DLD1 (cell line): Measurements from ENCODE around the gene RBM11.

Experiments used
- in situ Hi-C: cut with HindIII; loops from 2 replicates; pipeline ENCODE4 v1.10.0; 2017; ENCODE audit warnings: low sequenced_read_pairs

RBM11 gene

GRCh38 chr21:14270631-14271030 is 54.7 kb downstream of the RBM11 start:
- in situ Hi-C loops = no loop called here

DNA sequence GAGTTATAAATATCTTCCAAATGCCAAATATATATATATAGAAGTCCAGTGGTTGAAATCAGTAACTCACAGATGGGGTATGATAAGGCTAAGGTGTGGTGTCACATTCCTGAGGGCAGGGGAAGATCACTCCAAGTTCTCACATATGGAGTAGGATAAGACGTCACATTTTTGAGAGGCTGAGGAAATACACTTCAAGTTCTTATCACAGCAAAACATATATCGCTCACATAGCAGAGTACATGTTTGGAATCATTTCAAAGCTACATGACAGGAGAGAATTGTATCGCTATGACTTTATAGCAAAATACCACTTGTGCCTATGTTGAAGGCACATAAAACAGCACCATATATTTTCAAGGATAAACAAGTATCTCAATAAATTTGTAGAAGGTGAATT is 55.1 kb downstream of the RBM11 start:
- in situ Hi-C loops = no loop called here

- in situ Hi-C loops = no loop called here
These were observed 55.7 kb downstream of the RBM11 start for GRCh38 chr21:14271641-14272040.

DNA sequence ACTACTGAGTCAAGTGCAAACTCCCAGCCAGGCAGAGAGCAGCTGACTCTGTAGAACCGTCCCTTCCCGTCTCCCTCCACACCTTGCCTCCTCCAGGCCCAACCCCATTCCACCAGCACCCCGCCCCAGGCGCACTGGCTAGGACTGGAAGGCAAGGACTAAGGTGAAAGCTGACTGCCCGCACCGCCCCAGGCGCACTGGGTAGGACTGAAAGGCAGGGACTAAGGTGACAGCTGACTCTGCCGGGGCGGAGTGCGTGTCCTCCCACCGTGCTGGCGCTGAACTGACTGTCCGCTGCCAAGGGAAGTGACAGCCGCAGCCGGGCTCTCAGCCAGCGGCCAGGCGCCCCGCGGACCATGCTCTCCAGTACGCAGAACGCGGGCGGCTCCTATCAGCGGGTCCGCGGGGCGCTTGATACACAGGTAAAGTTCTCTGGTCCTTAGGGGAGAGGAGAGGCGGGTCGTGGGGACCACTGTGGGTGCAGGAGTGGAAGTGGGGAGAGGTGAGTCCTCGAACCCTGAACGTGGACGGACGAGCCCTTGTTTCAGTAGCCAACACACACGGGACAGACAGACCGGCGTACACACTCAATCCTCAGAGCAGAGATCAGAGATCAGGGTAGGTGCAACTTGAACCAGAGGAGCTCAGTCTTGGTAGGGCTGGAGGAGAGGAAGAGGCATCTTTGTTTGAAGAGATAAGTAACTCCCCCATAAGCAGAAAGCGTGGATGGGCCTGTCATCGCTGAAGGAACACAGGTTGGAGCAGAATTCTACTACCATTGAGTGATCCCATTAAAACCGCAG is 58.0 kb downstream of the RBM11 start:
- in situ Hi-C loops = no loop called here

GRCh38 chr21:14275702-14276205 is 59.8 kb downstream of the RBM11 start:
- in situ Hi-C loops = no loop called here
